GM19023 (cell line): ENCODE measurements around the gene MAN2B2.

Experiments
- ATAC-seq: cut with Tn5 transposase; IDR thresholded peaks from one replicate; pipeline ENCODE4 v1.9.1; 2021; ENCODE audit warnings: mild to moderate bottlenecking, moderate library complexity; ENCODE audit not compliant: unreplicated experiment

Gene MAN2B2

GRCh38 chr4:6546091-6546490 lies 28.9 kb upstream of the MAN2B2 start:
- no peak for ATAC-seq

- ATAC-seq, result no peak
These were observed 28.1 kb upstream of the MAN2B2 start for GRCh38 chr4:6546681-6547447.

DNA sequence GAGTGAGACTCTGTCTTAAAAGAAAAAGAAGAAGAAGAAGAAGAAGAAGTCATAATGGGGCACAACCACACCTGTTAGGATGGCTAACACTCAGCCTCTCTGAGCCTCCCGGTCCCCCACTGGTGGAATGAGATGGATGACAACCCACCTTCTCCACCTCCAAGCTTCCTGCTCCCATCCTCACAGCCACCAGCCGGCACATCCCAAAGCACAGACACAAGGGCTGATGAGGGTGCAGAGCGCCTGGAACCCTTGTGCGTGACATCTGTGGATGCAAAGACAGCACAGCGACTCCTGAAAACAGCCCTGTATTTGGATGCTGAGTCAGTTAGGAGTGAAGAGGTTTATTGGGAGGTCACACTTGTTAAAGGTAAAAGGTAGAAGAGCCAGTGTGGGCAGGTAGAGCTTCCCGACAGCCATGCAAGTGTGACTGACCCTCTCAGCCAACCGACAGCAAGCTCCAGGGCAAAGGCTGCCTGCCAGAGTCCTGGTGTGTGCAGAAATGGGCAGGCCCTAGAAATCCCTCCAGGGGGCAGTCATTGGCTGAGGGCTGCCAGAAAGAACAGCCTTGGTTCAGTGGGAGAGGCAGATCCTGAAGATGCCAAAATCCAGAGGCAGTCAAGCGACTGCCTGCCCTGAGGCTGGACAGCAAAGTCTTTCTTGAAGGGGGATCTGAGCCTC lies 26.6 kb upstream of the MAN2B2 start:
- ATAC-seq, result no peak

- no peak for ATAC-seq
These were observed 26.1 kb upstream of the MAN2B2 start for GRCh38 chr4:6548882-6549230.

GRCh38 chr4:6549445-6549844 lies 25.5 kb upstream of the MAN2B2 start:
- ATAC-seq, result no peak

DNA sequence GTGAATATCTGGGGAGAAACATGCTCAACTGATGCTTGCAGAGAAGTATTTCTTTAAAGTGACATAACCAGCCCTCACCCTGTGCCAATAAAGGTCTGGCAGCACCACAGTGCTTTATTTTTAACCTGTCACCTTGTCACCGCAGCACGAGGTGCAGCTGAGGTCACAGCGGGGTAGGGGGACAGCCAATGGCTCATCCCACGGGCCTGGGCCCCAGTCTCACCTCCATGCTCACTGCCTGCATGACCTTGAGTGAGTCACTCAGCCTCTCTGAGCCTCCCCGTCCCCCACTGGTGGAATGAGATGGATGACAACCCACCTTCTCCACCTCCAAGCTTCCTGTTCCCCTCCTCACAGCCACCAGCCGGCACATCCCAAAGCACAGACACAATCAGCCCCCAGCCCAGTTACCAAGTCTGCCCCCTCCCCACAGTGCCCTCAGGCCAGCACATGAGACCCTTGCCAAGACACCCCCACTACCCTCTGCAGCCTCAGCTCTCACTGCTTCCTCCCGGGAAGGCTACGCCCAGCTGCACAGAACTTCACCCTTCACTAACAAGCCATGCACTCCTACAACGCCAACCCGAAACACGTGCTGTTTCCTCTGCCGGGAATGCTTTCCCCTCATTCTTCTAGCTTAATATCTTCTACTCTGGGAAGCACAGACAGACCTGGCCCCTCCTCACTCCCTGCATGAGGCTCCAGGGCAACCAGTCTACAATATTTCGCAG lies 24.9 kb upstream of the MAN2B2 start:
- ATAC-seq, result no peak

DNA sequence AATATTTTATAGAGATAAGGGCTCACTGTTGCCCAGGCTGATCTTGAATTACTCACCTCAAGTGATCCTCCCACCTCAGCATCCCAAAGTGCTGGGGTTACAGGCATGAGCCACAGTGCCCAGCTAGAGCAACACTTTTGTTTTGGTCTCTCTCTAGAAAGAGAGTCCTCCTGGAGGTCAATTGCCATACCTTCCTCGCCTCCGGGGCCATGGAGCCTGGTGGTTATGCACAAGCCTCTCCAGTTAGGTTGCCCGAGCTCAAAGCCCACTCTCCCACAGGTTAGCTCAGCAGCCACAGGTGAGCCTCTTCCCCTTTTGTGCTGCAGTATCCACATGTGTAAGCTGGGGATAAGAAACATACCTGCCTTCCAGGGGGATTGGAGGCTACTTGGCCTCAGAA lies 24.2 kb upstream of the MAN2B2 start:
- ATAC-seq, result no peak

DNA sequence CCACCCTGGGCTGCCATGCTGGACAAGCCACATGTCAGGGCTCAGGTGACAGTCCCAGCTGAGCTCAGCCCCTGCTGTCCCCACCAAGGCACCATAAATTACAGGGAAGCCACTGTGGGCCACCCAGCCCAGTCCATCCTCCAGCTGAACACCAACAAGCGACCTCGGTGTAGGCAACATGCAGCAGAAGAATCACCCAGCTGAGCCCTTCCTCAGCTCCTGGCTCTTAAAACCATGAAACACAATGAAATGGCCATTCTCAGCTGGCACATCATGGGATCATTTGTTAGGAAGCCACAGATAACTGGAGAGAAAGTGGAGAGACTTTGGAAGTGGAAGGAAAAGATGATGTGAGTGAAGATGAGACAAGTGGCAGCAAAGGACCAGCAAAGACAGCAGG lies 23.3 kb upstream of the MAN2B2 start:
- ATAC-seq, result no peak

GRCh38 chr4:6555519-6555918 lies 19.5 kb upstream of the MAN2B2 start:
- ATAC-seq, result no peak

GRCh38 chr4:6556263-6556662 lies 18.7 kb upstream of the MAN2B2 start:
- no peak for ATAC-seq

DNA sequence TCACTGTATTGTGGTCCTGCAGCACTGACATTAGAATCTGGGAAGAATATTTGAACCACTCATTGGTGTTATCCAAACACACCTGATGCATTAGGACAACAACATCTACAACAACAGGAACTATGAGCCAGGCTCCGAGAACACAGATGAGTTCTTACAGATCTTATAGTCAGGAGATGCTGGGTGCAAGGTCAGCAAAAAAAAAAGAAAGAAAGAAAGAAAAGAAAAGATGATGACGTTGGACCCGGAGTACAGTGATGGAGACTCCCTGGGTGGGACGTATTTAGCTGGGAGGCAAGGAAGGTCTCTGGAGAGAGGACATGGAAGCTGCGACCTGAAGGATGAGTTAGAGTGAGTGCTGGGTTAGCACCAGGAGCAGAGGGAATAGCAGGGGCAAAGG lies 17.8 kb upstream of the MAN2B2 start:
- ATAC-seq, result no peak

DNA sequence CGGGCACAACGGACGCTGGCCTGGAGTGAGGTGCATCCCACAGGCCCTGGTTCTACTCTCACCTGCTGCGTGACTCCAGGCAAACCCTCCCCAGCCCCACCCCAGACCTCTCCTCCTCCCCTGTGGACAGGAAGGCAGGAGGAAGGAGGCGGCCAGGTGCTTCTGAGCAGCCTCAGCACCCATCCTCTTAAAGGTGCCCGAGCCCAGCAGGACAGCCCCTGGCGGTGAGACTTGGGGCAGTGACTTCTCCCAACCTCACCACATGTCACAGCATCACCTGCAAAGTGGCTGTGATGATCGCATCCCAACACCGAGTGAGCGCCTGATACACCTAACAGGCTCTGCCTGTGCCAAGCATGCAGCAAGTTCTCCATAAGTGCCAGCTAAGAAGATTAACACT lies 17.1 kb upstream of the MAN2B2 start:
- ATAC-seq, result no peak

GRCh38 chr4:6560416-6561172 lies 14.4 kb upstream of the MAN2B2 start:
- no peak for ATAC-seq

- ATAC-seq, result no peak
These were observed 13.8 kb upstream of the MAN2B2 start for GRCh38 chr4:6561173-6561516.

- no peak for ATAC-seq
These were observed 13.2 kb upstream of the MAN2B2 start for GRCh38 chr4:6561706-6562371.

DNA sequence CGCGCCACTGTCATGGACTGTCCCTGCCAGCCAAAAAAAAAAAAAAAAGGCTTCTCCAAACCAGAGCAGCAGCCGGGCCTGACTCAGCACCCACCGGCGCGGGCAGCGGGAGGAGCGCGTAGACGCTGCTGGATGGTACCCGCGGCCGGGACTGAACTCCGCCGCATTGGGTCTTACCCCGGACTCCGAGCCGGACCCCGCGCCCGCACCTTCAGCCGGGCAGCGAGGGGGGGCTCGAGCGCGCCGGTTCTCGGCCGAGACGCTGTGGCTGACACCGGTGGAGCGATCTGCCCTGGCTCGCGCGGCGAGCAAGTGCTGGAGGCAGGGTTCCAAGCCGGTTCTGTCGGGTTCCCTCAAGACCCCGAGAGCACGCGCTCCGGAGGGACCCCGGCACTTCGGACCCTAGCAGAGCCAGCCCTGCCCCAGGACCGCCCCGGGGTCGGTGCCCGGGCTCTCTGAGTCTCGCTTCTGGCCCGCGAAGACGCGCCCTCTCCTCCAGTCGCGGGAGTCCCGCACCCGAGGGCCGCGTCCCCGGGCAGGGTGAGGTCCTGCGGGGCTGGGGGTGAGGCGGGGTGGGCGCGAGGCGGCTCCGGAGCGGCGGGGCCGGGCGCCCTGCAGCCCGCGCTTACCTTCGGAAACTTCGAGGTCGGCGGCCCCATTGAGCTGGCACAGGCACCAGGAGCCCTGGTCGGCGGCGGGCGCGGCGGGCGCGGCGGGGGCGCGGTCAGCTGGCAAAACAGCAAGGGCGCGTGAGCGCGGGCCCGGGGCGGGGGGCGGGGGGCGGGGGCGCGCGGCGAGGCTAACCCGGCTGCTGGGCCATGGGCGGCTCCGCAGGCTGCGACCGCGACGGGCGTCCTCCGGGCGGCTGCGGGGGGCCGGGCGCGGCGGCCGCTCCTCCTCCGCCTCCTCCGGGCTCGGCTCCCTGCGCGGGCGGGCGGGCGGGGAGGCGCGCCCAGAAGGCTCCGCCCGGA lies 11.8 kb upstream of the MAN2B2 start:
- ATAC-seq, result no peak

DNA sequence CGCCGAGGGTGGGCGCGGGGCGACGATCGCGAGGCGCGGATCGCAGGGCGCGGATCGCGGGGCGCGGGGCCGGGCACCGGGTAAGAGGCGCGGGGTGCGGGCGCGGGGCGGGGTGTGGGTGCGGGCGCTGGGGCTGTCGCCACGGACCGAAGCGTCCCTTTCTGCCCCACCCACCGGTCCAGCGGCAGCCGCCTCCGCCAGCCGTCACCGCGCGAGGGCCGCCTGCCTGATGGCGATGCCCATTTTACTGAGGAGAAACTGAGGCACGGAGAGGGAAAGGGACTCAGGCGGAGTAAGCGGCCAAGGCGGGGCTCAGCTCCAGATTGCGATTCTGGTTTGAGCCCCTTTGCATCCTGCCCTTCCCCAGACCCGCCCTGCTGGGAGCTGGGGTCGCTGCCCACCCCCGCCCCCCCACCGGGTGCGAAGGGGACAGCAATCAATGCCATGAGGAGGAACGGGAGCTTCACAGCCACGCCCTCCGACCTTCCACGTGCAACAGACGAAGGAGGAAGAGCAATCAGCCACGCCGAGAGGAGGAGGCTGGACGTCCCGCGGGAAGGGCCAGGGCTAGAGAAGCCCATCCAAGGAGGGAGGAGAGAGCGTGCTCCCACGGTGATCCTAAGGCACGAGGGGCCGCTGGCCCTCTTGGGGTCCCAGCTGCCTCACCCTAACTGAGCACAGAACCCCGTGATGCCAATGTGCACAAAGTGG lies 10.9 kb upstream of the MAN2B2 start:
- ATAC-seq, result no peak

DNA sequence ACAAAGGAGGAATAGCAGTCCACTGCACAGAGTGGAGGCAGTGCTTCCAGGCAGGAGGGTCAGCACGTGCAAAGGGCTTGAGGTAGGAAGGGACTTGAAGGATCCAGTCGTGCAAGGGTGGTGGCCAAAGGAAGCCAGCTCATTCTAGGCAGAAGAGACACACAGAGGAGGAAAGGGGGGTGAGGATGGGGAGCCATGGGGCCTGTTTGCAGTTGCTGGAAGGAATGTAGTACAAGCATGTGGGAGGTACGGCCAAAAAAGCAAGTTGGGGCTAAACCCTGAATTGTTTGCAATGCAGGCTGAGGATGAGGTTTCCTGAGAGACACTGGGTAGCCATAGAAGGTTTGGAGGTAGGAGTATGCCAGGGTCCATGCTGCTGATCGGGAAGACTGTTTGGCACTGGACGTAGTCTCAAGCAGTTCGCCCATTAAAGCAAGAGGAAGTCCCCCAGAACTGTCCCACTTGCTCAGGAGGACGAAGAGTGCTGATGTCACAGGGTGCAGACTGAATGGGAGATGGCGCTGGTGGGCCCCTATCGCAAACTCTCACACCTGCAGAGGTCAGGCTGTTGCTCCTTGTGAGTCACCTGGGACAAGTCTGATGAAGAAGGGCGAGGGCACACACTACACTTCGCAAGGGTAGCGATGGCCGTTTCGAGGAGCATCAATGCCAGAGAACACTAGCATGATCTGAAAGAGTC lies 9.1 kb upstream of the MAN2B2 start:
- no peak for ATAC-seq
